GM12878 (cell line): ENCODE results near the gene RSF1. TPM values are rescaled to one million over a fixed set of nuclear protein-coding genes. Genes with fewer than 3 reads are reported as not detected.

Experiments used
- ATAC-seq: fragments of 200-7000 bp; cut with Tn5 transposase; 3 replicates; pipeline ENCODE4 v1.9.1; 2020; ENCODE audit warnings: mild to moderate bottlenecking, moderate library complexity
- BruUV-seq: library from RNA; stranded (reverse); fragments of 400-500 nt; replicated peaks from 2 replicates; lab custom pipeline; 2021; lab: Mats Ljungman, UMichigan
- CTCF ChIA-PET: fragments of 300-600 bp; sonication (Branson Sonifier 250); formaldehyde crosslinking; extraction: SDS; loops from one replicate; lab custom pipeline; 2021; ENCODE audit warnings: inconsistent platforms; lab: Yijun Ruan, JAX
- POLR2A ChIA-PET: fragments of 350-600 bp; formaldehyde crosslinking; extraction: SDS; loops from one replicate; lab custom pipeline; 2021; ENCODE audit warnings: inconsistent platforms; lab: Charles Lee
- RAD21 ChIA-PET: fragments of 300-600 bp; sonication (Branson Sonifier 250); formaldehyde crosslinking; loops from one replicate; lab custom pipeline; 2023; ENCODE audit warnings: antibody characterized with exemption; ENCODE audit not compliant: unreplicated experiment; lab: Charles Lee
- SMC1A ChIA-PET: fragments of 300-600 bp; sonication (Branson Sonifier 250); formaldehyde crosslinking; loops from one replicate; lab custom pipeline; 2023; ENCODE audit not compliant: unreplicated experiment, uncharacterized antibody; lab: Charles Lee
- DNase-seq: peaks from one replicate; pipeline ENCODE4 v3.0.0-alpha.2; 2011; ENCODE audit warnings: low read depth, low spot score
- FAIRE-seq: peaks from 3 replicates; lab custom pipeline; 2011; peaks lifted over from hg19 to GRCh38; lab: Jason Lieb, UNC
- H2AFZ ChIP-seq: 2 replicates; pipeline ENCODE4 v1.6.0; 2011; ENCODE audit warnings: low read depth, low read length, control low read depth; ENCODE audit not compliant: control insufficient read depth
- H3K27ac ChIP-seq: 2 replicates; pipeline ENCODE4 v1.5.1; 2011; ENCODE audit warnings: control low read depth; ENCODE audit not compliant: control insufficient read depth, insufficient read depth
- H3K27me3 ChIP-seq, 2 experiments: replicated peaks in 1 of 2; 2 replicates each; pipeline versions ENCODE4 v1.6.0 to v1.6.1; 2011; ENCODE audit warnings: low read length in 1 of 2; ENCODE audit not compliant: control insufficient read depth in 2 of 2, insufficient read depth in 2 of 2
- H3K36me3 ChIP-seq, 2 experiments: 2 replicates each; pipeline ENCODE4 v1.5.1; 2011; ENCODE audit warnings: low read length in 1 of 2; ENCODE audit not compliant: control insufficient read depth in 2 of 2, insufficient read depth in 2 of 2
- H3K4me1 ChIP-seq: 2 replicates; pipeline ENCODE4 v1.6.1; 2011; ENCODE audit warnings: mild to moderate bottlenecking, low read length, moderate library complexity, mixed read lengths; ENCODE audit not compliant: control insufficient read depth, insufficient read depth
- H3K4me2 ChIP-seq: 2 replicates; pipeline ENCODE4 v1.6.0; 2011; ENCODE audit warnings: control low read depth; ENCODE audit not compliant: control insufficient read depth, insufficient read depth
- H3K4me3 ChIP-seq: fragments of 200-600 bp; sonication (generic); 2 replicates; pipeline ENCODE4 v1.5.1; 2016
- H3K79me2 ChIP-seq: 2 replicates; pipeline ENCODE4 v1.6.0; 2011; ENCODE audit warnings: low read length; ENCODE audit not compliant: control insufficient read depth, insufficient read depth
- H3K9ac ChIP-seq: 2 replicates; pipeline ENCODE4 v1.8.0; 2011; ENCODE audit warnings: low read length, control low read depth, mixed read lengths; ENCODE audit not compliant: control insufficient read depth, insufficient read depth
- H3K9me3 ChIP-seq: replicated peaks from 3 replicates; pipeline ENCODE4 v1.5.1; 2011; ENCODE audit warnings: mild to moderate bottlenecking, low read length; ENCODE audit not compliant: control insufficient read depth, insufficient read depth
- H4K20me1 ChIP-seq: 2 replicates; pipeline ENCODE4 v1.6.0; 2011; ENCODE audit not compliant: control insufficient read depth, insufficient read depth
- CHD1 ChIP-seq: IDR thresholded peaks from 2 replicates; pipeline ENCODE4 v1.6.1; 2012; ENCODE audit warnings: low read depth, low read length, improper control_type of control experiment
- IKZF2 ChIP-seq, 2 experiments: fragments of 450-650 bp; IDR thresholded peaks; 2 replicates each; pipeline ENCODE4 v1.6.1; 2017; ENCODE audit warnings: mild to moderate bottlenecking in 2 of 2, moderate library complexity in 2 of 2
- KDM1A ChIP-seq: fragments of 200-600 bp; sonication (generic); IDR thresholded peaks from 2 replicates; pipeline ENCODE4 v1.6.1; 2016; ENCODE audit warnings: borderline replicate concordance
- NFIC ChIP-seq: IDR thresholded peaks from 2 replicates; pipeline ENCODE4 v1.6.1; 2012; ENCODE audit warnings: low read depth, mild to moderate bottlenecking, inconsistent platforms, low read length, moderate library complexity
- RUNX3 ChIP-seq: IDR thresholded peaks from 2 replicates; pipeline ENCODE4 v1.6.1; 2012; ENCODE audit warnings: low read length, inconsistent platforms
- SPI1 ChIP-seq: IDR thresholded peaks from 2 replicates; pipeline ENCODE4 v1.6.1; 2011; ENCODE audit warnings: low read depth, mild to moderate bottlenecking, low read length, moderate library complexity, borderline replicate concordance; ENCODE audit not compliant: insufficient read depth
- WRNIP1 ChIP-seq: IDR thresholded peaks from 2 replicates; pipeline ENCODE4 v1.6.1; 2011; ENCODE audit warnings: low read depth, low read length, improper control_type of control experiment, borderline replicate concordance
- WGBS: methylation state at CpG from one replicate; pipeline ENCODE4 v1.1.6; 2016; ENCODE audit warnings: low lambda C conversion rate; ENCODE audit not compliant: insufficient replicate concordance, insufficient coverage; ENCODE audit errors: missing lambda C conversion rate; 5-methylcytosine and 5-hydroxymethylcytosine counted together
- in situ Hi-C: fragments of 300-500 bp; cut with MboI; formaldehyde crosslinking; loops from 9 replicates; pipeline ENCODE4 v1.14.3; 2018; ENCODE audit warnings: mixed read lengths
- intact Hi-C: fragments of 100-400 bp; cut with micrococcal nuclease; formaldehyde crosslinking; loops from one replicate; pipeline ENCODE4 v1.14.2; 2022; ENCODE audit not compliant: unreplicated experiment
- polyA plus RNA-seq, 11 experiments: library from polyadenylated mRNA; depleted of rRNA in 4 of 11; unstranded in 6 of 11; stranded (reverse) in 5 of 11; fragments of >200 nt; fragmentation: Nextera tagmentation in 4 of 11; fragmentation: Illumina TruSeq in 1 of 11; extraction: Ambion mirVana in 4 of 11; extraction: Trizol in 1 of 11; gene quantifications; 1 replicate in 1 of 11; 2 replicates in 10 of 11; pipeline versions ENCODE4 v1.2.1 to v1.2.3, GENCODE V29; 2011 to 2016; ENCODE audit warnings: inconsistent platforms in 2 of 11, missing spikeins in 2 of 11, low read depth in 1 of 11
- total RNA-seq, 4 experiments: library from RNA; depleted of rRNA in 3 of 4; stranded (reverse); fragments of >200 nt in 3 of 4; fragmentation: Illumina TruSeq in 1 of 4; extraction: Trizol in 1 of 4; gene quantifications; 2 replicates each; pipeline versions ENCODE4 v1.2.1 to v1.2.3, GENCODE V29; 2013 to 2021
- TF ChIP-seq, protein P1 (sequence below): IDR thresholded peaks from 2 replicates; pipeline ENCODE4 v1.6.1; 2011; ENCODE audit warnings: mild to moderate bottlenecking, low read depth, low read length, moderate library complexity; ENCODE audit not compliant: insufficient replicate concordance

RSF1 gene
- total and polyA plus RNA-seq, 10 of the 15 experiments (the other 5 are each of a cell fraction or from before 2014, with no cell fraction given) = 9.0 to 45.3 (median 30.0) TPM

DNA sequence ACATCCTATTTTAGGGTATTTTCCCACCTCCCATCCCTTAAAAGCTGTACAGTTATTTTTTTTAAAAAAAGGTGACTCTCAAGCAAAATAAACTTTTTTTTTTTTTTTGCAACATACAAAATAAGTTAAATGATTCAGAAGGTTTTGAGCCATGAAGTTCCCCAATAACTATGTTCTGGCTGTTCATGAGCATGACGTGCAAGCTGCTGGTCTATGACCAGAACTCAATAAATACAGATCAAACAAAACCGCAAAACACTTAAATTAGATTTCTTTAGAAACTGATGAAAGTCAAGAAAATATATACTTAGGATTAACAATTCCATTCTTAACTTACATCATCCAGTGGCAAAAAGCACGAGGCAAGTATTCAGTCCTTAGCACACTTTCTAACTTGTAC, 158.9 kb downstream of the RSF1 start:
- Histone ChIP-seq H3K4me2 (no peak overlapping the region), H3K27ac (no peak overlapping the region), H3K79me2 (no peaks in the 10 kb centered on the region), H3K27me3 (no peaks in the 10 kb centered on the region), H3K4me1 (peaks cover 7% of the 10 kb centered on the region; the same call in 1 of the 2 replicates), H3K36me3 (no peaks in the 10 kb centered on the region), H3K9me3 (no peaks in the 10 kb centered on the region), H4K20me1 (no peaks in the 10 kb centered on the region), H3K9ac (no peak overlapping the region), H2AFZ (no peak overlapping the region), H3K4me3 (no peak overlapping the region)
- ChIA-PET POLR2A (interaction anchor here (0.6 kb wide), 3 partner anchors 28 to 383 kb away, joined by 3 to 5 read pairs (median 3); no protein-coding TSS in a partner anchor), CTCF (interaction anchor here (0.6 kb wide), 2 partner anchors 345 to 532 kb away, joined by 3 to 4 read pairs; no protein-coding TSS in a partner anchor), RAD21 (no interaction called here), SMC1A (interaction anchor here (1.4 kb wide), 1 partner anchor 32 kb away, joined by 4 read pairs; no protein-coding TSS in a partner anchor)
- in situ Hi-C loops (no loop called here), intact Hi-C loops (no loop called here)
- TF ChIP-seq NFIC (no peak), RUNX3 (peak; percentile 65)
- DNase-seq (no peak), FAIRE-seq (no peak), ATAC-seq (no peak)
- 29% methylated on average over 3 of the region's 3 CpGs for WGBS
- BruUV-seq = no TSS peak

DNA sequence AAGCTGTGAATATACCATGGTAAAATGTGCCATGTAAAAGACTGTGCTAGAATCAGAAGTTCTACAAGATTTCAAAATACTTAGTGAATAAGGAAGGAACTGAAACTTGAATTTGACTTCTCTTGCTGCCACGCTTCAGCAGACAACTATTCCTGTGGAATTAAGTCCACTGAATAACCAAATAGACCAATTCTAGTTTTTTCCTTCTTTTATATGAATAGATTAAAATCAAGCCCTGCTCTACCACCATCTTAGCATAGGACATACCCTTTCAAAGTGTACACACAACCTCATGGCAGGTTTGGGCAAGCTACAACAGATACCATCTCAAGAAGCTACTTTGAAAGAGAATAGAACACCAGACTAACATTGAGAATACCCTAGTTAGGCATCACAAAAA, 159.6 kb downstream of the RSF1 start:
- Histone ChIP-seq H3K9me3 (no peaks in the 10 kb centered on the region), H4K20me1 (no peaks in the 10 kb centered on the region), H2AFZ (no peak overlapping the region), H3K4me2 (no peak overlapping the region), H3K79me2 (no peaks in the 10 kb centered on the region), H3K36me3 (no peaks in the 10 kb centered on the region), H3K9ac (no peak overlapping the region), H3K4me1 (peaks cover 7% of the 10 kb centered on the region; the same call in 1 of the 2 replicates), H3K27me3 (no peaks in the 10 kb centered on the region), H3K27ac (no peak overlapping the region), H3K4me3 (no peak overlapping the region)
- ATAC-seq (peak; percentile 48), FAIRE-seq (peak; percentile 18), DNase-seq (no peak)
- SMC1A ChIA-PET = interaction anchor here (1.4 to 1.8 kb wide), 3 partner anchors 20 to 41 kb away, joined by 3 to 5 read pairs (median 4); no protein-coding TSS in a partner anchor
- intact Hi-C loops (no loop called here), in situ Hi-C loops (no loop called here)
- CTCF ChIA-PET = interaction anchor here (0.6 to 2.4 kb wide), 5 partner anchors 41 to 531 kb away, joined by 3 to 6 read pairs (median 4); no protein-coding TSS in a partner anchor
- BruUV-seq = no TSS peak
- POLR2A ChIA-PET = interaction anchor here (0.6 to 1.7 kb wide), 4 partner anchors 12 to 384 kb away, joined by 3 to 5 read pairs (median 3); no protein-coding TSS in a partner anchor
- WGBS = 5% methylated on average over 1 of the region's 1 CpG
- RAD21 ChIA-PET = no interaction called here
- no peak for TF ChIP-seq CHD1
- TF ChIP-seq KDM1A = no peak
- TF ChIP-seq SPI1 = peak; percentile 83
- peak in 1 of 2 experiments; percentile 14; a peak in 1 of 4 replicates for TF ChIP-seq IKZF2 (IDR thresholded peaks at IDR 0.05)
- no peak for TF ChIP-seq WRNIP1
- TF ChIP-seq, protein P1, sequence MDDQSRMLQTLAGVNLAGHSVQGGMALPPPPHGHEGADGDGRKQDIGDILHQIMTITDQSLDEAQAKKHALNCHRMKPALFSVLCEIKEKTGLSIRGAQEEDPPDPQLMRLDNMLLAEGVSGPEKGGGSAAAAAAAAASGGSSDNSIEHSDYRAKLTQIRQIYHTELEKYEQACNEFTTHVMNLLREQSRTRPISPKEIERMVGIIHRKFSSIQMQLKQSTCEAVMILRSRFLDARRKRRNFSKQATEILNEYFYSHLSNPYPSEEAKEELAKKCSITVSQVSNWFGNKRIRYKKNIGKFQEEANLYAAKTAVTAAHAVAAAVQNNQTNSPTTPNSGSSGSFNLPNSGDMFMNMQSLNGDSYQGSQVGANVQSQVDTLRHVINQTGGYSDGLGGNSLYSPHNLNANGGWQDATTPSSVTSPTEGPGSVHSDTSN = no peak
